Smooth muscle cell (in vitro differentiated cells): ENCODE data around the gene ARHGEF10L. TPM values are rescaled to one million over a fixed set of nuclear protein-coding genes. Genes with fewer than 3 reads are reported as not detected.

Experiments
- DNase-seq: peaks from one replicate; lab custom pipeline; 2025; ENCODE audit not compliant: unreplicated experiment; lab: John Stamatoyannopoulos, UW
- H2AFZ ChIP-seq: fragments of 200-600 bp; sonication (generic); 2 replicates; pipeline ENCODE4 v1.6.0; 2016; ENCODE audit warnings: antibody characterized with exemption, low read depth, mild to moderate bottlenecking
- H3F3A ChIP-seq: fragments of 200-600 bp; sonication (generic); 2 replicates; pipeline ENCODE4 v1.6.0; 2017; ENCODE audit warnings: antibody characterized with exemption, low read depth
- H3K27ac ChIP-seq: fragments of 200-600 bp; sonication (generic); 2 replicates; pipeline ENCODE4 v1.5.1; 2016; ENCODE audit warnings: low read depth, mild to moderate bottlenecking
- H3K27me3 ChIP-seq: fragments of 200-600 bp; sonication (generic); 2 replicates; pipeline ENCODE4 v1.6.1; 2016; ENCODE audit warnings: low read depth, mild to moderate bottlenecking
- H3K36me3 ChIP-seq: fragments of 200-600 bp; sonication (generic); 2 replicates; pipeline ENCODE4 v1.5.1; 2016; ENCODE audit warnings: low read depth
- H3K4me1 ChIP-seq: fragments of 200-600 bp; sonication (generic); 2 replicates; pipeline ENCODE4 v1.5.1; 2016; ENCODE audit warnings: low read depth
- H3K4me2 ChIP-seq: fragments of 200-600 bp; sonication (generic); 2 replicates; pipeline ENCODE4 v1.6.0; 2016; ENCODE audit warnings: mild to moderate bottlenecking
- H3K4me3 ChIP-seq: fragments of 200-600 bp; sonication (generic); 2 replicates; pipeline ENCODE4 v1.5.1; 2016; ENCODE audit warnings: mild to moderate bottlenecking
- H3K79me2 ChIP-seq: fragments of 200-600 bp; sonication (generic); 2 replicates; pipeline ENCODE4 v1.6.0; 2016; ENCODE audit warnings: low read depth, mild to moderate bottlenecking
- H3K9ac ChIP-seq: fragments of 200-600 bp; sonication (generic); 2 replicates; pipeline ENCODE4 v1.6.0; 2016; ENCODE audit warnings: low read depth
- H3K9me3 ChIP-seq: fragments of 200-600 bp; sonication (generic); replicated peaks from 2 replicates; pipeline ENCODE4 v1.5.1; 2016; ENCODE audit warnings: low read depth
- H4K20me1 ChIP-seq: fragments of 200-600 bp; sonication (generic); 2 replicates; pipeline ENCODE4 v1.6.0; 2016; ENCODE audit warnings: low read depth
- WGBS: methylation state at CpG from one replicate; pipeline ENCODE4 v1.1.7; 2016; ENCODE audit warnings: low lambda C conversion rate; 5-methylcytosine and 5-hydroxymethylcytosine counted together
- polyA plus RNA-seq: library from polyadenylated mRNA; unstranded; fragments of >200 nt; fragmentation: Nextera tagmentation; extraction: Ambion mirVana; gene quantifications from 2 replicates; pipeline ENCODE4 v1.2.1, GENCODE V29; 2016
- total RNA-seq: library from RNA; depleted of rRNA; stranded (reverse); fragments of >200 nt; gene quantifications from 2 replicates; pipeline ENCODE4 v1.2.3, GENCODE V29; 2014
- TF ChIP-seq, protein P1 (sequence below): fragments of 200-600 bp; sonication (generic); IDR thresholded peaks from 2 replicates; pipeline ENCODE4 v1.5.1; 2017; ENCODE audit warnings: borderline replicate concordance, mild to moderate bottlenecking, antibody characterized with exemption; ENCODE audit not compliant: insufficient read depth, poor library complexity, severe bottlenecking

ARHGEF10L gene
- total and polyA plus RNA-seq, 2 experiments from 2014 or later: 6.6 to 13.7 TPM

DNA sequence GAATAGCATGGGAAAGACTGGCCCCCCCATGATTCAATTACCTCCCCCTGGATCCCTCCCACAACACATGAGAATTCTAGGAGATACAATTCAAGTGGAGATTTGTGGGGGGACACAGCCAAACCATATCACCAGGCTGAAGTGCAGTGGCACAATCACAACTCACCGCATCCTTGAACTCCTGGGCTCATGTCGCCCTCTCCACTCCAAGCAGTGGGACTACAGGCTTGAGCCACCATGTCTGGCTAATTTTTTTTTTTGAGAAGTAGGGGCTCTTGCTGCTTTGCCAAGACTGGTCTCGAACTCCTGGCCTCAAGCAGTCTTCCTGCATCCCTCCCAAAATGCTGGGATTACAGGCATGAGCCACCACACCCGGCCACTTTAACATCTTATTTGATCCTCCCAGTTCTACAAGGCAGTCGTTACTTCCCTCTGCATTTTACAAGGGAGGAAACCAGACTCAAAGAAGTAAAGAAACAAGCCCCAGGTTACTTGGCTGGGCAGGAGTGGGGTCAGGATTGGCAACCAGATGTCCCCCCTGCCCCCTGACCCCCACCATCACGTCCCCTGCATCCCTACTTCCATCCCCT, 188.7 kb downstream of the ARHGEF10L start:
- H3K9ac ChIP-seq: no peak overlapping the region
- H3K27ac ChIP-seq: no peak overlapping the region
- H3F3A ChIP-seq: no peaks in the 10 kb centered on the region
- 78% methylated on average over 6 of the region's 6 CpGs for WGBS
- DNase-seq: no peak
- no peak overlapping the region for H3K4me2 ChIP-seq
- no peaks in the 10 kb centered on the region for H3K4me1 ChIP-seq
- H3K36me3 ChIP-seq: no peaks in the 10 kb centered on the region
- no peaks in the 10 kb centered on the region for H4K20me1 ChIP-seq
- H2AFZ ChIP-seq: no peak overlapping the region
- no peaks in the 10 kb centered on the region for H3K9me3 ChIP-seq
- H3K79me2 ChIP-seq: no peaks in the 10 kb centered on the region
- H3K27me3 ChIP-seq: peaks cover 5% of the 10 kb centered on the region
- no peak overlapping the region for H3K4me3 ChIP-seq
- TF ChIP-seq, protein P1, sequence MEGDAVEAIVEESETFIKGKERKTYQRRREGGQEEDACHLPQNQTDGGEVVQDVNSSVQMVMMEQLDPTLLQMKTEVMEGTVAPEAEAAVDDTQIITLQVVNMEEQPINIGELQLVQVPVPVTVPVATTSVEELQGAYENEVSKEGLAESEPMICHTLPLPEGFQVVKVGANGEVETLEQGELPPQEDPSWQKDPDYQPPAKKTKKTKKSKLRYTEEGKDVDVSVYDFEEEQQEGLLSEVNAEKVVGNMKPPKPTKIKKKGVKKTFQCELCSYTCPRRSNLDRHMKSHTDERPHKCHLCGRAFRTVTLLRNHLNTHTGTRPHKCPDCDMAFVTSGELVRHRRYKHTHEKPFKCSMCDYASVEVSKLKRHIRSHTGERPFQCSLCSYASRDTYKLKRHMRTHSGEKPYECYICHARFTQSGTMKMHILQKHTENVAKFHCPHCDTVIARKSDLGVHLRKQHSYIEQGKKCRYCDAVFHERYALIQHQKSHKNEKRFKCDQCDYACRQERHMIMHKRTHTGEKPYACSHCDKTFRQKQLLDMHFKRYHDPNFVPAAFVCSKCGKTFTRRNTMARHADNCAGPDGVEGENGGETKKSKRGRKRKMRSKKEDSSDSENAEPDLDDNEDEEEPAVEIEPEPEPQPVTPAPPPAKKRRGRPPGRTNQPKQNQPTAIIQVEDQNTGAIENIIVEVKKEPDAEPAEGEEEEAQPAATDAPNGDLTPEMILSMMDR: no peak

- Histone ChIP-seq H3K4me1 (no peaks in the 10 kb centered on the region), H3K27me3 (no peaks in the 10 kb centered on the region), H3K36me3 (no peaks in the 10 kb centered on the region), H3K9ac (no peak overlapping the region), H3K4me2 (no peak overlapping the region), H3K4me3 (no peak overlapping the region), H3F3A (no peaks in the 10 kb centered on the region), H3K27ac (no peak overlapping the region), H3K79me2 (no peaks in the 10 kb centered on the region), H3K9me3 (no peaks in the 10 kb centered on the region), H2AFZ (no peak overlapping the region), H4K20me1 (no peaks in the 10 kb centered on the region)
- TF ChIP-seq, protein P1: no peak
- DNase-seq: no peak
- 95% methylated on average over 12 of the region's 12 CpGs for WGBS
Observed at GRCh38 chr1:17729248-17729647, 189.8 kb downstream of the ARHGEF10L start.

DNA sequence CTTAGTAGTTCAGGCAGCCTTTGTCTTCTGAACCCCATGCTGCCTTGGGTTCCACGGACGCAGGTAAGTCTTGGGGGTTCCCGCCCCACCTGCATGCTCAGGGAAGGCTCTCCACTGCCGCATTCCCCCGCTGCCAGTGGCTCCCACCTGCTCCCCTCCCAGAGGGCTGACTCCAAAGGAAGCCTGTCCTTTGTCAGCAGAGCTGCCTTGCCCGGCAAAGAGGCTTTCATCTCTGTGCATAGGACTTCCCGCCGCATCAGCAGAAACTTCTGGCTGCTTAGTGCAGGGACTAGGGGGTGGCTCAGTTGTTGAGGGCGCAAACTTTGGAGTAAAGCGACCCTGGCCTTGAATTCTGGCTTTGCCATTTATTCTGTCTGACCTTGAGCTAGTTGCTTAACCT, 190.4 kb downstream of the ARHGEF10L start:
- no peak for DNase-seq
- no peaks in the 10 kb centered on the region for H3K4me1 ChIP-seq
- no peak overlapping the region for H3K4me2 ChIP-seq
- 79% methylated on average over 10 of the region's 10 CpGs for WGBS
- H3K27ac ChIP-seq: no peak overlapping the region
- H3K9me3 ChIP-seq: no peaks in the 10 kb centered on the region
- no peaks in the 10 kb centered on the region for H3K79me2 ChIP-seq
- no peaks in the 10 kb centered on the region for H3K36me3 ChIP-seq
- TF ChIP-seq, protein P1: no peak
- H3K9ac ChIP-seq: no peak overlapping the region
- H2AFZ ChIP-seq: no peak overlapping the region
- H3K27me3 ChIP-seq: no peaks in the 10 kb centered on the region
- H3F3A ChIP-seq: no peaks in the 10 kb centered on the region
- H4K20me1 ChIP-seq: no peaks in the 10 kb centered on the region
- H3K4me3 ChIP-seq: no peak overlapping the region

DNA sequence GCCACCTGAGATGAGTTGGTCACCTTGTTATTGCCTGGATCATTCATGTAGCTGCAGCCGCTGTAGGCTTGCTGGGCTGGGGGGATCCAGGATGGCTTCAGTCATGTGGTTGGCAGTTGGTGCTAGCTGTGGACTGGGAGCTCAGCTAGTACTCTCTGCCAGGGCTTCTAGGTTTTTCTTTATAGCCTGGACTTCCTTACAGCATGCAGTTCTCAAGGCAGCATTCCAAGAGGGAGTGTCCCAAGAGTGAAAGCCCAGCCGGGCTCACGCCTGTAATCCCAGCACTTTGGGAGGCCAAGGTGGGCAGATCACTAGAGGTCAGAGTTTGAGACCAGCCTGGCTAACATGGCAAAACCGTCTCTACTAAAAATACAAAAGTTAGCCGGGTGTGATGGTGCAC, 192.0 kb downstream of the ARHGEF10L start:
- no peaks in the 10 kb centered on the region for H3K36me3 ChIP-seq
- no peaks in the 10 kb centered on the region for H3K9me3 ChIP-seq
- no peaks in the 10 kb centered on the region for H4K20me1 ChIP-seq
- no peak for DNase-seq
- no peak overlapping the region for H3K4me2 ChIP-seq
- no peak overlapping the region for H3K9ac ChIP-seq
- no peaks in the 10 kb centered on the region for H3K79me2 ChIP-seq
- no peaks in the 10 kb centered on the region for H3K27me3 ChIP-seq
- no peaks in the 10 kb centered on the region for H3K4me1 ChIP-seq
- no peak overlapping the region for H3K27ac ChIP-seq
- H2AFZ ChIP-seq: no peak overlapping the region
- H3K4me3 ChIP-seq: no peak overlapping the region
- 91% methylated on average over 5 of the region's 5 CpGs for WGBS
- TF ChIP-seq, protein P1: no peak
- no peaks in the 10 kb centered on the region for H3F3A ChIP-seq
